ENCODE measurements around the gene CHSY1.

The CHSY1 gene

DNA sequence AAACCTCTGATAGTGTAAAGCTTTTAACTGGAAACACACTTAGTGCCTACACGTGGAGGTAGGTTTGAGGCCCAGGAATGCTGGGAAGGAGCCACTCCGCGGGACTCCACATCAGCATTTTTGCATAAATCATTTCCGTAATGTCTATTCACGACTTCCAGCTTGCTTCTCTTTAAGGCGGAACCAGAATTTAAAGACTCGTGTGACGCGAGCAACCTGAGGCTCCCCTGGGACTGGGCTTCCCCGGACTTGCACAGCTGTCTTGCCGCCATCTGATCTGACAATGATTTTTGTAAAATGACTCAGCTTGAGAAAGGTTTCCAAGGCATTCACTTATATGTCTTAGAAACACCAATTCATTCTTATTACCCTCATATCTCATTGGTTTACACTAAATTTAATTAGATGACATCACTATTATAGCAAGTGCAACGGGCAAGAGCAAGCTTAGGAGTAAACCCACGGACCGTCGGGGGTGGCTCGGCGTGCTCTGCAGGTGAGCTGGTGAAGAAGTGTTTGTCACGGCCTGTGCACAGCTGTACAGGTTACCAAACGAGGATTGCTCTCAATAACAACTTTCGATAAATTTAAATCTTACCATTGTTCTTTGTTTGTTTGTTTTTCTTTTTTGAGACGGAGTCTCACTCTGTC, 95.2 kb downstream of the CHSY1 start:
- DNase-seq (ENCODE audit: low spot score) (no peak), FAIRE-seq (no peak)

DNA sequence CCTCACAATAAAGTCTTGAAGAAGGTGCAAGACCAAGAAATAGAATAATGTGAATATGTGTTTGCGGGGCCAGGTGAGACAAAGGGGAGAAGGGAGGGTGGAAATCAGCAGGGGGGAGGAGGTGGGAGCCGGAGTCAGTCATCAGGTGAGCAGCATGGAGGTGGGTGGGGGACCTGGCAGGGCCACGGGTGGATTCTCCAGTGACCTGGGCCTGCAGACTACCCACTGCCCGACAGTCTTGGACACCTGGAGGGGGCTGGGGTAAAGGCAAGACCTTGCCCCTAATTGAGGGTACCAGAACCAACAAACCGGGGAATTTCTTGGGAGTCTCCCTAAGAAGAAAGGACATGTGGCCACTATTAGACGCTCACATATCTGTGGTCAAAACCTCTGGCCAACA, 95.8 kb downstream of the CHSY1 start:
- FAIRE-seq (no peak), DNase-seq (ENCODE audit: low spot score) (no peak)

DNA sequence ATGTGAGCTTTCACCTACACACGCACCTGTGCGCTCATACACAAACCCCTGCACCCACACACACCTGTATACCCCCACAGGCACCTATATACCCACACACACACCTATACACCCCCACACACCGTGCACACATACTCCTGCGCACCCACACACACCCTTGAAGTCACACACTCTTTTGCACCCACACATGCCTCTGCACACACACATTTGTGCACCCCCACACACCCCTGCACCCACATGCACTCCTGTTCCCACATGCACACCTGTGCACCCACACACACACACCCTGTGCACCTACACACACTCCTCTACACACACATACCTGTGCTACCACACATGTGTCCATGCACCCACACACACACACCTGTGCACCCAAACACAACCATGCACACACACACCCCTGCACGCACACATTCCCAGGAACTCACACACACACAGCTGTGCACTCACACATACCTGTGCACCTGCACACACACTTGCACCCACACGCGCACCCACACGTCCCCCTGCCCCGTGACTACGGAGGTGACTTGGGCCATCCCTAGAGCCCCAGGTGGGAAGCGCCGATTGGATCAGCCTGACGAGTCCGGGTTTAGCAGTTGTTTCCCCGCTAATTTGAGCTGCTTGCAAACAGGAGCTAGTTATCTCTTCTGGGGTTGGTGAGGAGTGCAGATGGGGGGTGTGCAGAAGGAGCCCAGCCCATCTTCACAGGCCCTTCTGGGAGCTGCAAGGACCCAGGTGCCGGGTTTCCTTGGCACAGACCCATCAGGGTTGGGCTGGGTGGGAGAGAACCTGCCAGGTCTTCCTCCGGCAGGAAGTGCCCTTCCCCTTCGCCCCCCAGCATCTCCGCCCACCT, 97.8 kb downstream of the CHSY1 start:
- no peak for DNase-seq (ENCODE audit: low spot score)
- no peak for FAIRE-seq

DNA sequence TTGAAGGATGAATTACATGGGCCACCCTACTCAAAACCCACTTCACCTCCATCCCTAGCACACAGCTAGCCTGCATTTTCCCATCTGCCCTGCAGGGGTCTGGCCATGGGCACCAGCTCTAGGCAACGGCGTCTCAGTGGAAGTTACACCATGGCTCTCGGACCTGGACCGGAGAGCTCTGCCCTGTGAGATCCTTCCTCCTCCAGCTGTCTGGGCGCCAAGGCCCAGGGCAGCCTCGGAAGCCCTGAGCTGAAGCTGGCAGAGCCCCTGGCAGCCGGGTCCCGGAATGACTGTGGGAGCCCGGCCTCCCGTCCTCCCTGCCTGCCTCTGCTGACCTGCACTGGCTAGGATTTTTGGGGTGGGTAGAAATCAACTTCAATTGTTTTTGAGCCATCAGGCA, 98.9 kb downstream of the CHSY1 start:
- DNase-seq (ENCODE audit: low spot score), result no peak

DNA sequence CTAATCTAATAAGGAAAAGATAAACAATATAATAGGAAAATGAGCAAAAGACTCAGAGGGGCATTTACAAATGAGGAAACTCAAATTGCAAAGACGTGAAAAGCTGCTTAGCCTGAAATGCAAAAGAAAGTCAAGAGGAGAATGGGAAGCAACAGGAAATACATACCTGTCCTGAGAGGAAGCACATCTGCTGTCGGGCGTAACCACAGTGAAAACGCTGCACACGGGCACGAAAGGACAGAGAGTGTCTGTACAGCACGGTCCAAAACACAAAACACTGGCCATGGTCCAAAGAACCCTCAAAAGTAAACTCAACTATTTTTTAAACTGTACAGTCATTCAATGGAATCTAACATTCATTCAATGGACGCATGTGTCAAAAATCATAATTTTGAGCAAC, 100.6 kb downstream of the CHSY1 start:
- DNase-seq (ENCODE audit: low spot score), result no peak
- FAIRE-seq, result no peak

More for the DNA sequence above, 98.9 kb downstream of the CHSY1 start:
- no peak for FAIRE-seq

DNA sequence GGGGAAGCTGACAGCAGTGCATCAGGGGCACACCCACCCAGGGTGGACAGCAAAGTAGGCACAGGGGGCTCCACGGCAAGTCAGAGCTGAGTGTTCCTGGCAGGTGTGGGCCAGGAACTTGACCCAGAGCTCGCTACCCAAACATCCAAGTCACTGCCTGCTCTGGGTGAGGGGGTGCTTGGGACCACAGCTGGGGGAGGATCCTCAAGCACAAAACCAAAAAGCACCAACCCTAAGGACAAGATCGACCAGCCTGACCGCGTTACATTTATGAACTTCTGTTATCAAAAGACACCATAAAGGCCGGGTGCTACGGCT, 101.2 kb downstream of the CHSY1 start:
- FAIRE-seq (no peak), DNase-seq (ENCODE audit: low spot score) (no peak)

DNA sequence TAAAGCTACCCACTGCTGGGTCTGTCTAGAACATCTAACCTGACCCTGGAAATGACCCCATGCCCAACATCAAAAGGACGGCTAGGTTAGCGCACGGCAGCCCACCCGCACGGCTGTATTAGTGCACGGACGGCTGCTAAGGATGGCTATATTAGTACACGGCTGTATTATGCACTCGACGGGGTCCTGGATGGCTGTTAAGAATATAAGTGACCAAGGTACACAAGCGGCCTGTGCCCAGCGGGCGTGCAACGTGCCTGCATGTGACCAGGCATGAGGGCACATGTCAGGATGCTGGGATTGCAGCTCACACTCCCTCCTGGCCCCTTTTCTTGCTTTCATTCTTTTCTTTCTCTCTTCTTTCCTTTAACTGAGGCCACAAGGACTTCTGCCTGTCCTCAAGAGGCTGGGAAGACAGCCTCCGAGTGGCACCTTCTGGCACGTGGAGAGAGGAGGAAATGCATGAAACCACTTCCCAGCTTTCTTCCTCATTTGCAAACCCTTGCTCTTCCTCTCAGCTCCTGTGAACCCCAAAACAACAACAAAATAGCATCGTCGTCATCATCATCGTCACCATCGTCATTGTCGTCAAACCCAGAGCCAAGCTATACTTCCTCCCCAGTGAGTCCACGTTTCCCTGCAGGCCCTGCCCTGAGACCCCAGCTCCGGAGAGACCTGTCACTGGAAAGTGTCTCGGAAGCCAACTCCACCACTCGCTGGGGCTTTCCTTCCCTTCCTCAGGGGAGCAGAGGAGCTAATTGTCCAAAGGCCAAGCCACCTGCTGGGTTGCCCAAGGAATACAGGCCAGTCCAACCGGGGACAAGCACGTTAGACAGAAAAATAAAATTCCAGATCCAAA, 101.8 kb downstream of the CHSY1 start:
- no peak for FAIRE-seq
- no peak for DNase-seq (ENCODE audit: low spot score)

DNA sequence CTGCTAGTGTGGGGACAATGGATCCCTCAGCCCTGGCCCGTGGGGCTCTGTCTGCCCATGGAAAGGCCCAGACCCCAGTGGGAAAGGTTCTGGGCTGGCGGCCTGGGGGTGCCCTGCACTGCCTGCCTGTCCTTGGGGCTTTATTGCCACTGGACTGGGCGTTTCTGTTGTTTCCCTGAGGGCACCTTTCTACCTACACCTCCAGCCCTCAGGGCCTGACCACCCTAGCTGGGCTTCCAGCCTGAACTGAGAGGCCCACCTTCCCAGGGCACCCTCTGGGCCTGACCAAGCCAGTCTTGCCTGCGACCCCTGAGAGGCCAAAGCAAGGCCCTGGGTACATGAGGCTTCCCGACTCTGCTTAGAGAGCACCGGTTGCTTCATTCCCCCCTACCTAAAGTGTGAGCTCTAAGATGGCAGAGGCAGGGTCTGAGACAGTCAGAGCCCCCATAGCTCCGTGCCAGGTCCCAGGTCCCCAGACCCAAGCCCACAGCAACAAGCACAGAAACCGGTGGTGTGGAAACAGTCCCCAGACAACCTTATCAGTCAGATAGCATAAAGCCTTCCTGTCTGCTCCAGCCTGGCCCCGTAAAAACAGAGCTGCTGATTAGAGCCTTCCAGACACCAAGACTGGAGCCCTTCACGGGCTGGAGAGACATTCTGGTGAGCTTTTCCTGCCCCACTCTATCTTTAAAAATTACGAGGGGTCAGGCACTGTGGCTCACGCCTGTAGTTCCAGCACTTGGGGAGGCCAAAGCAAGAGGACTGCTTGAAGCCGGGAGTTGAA, 102.8 kb downstream of the CHSY1 start:
- FAIRE-seq (no peak), DNase-seq (ENCODE audit: low spot score) (no peak)

DNA sequence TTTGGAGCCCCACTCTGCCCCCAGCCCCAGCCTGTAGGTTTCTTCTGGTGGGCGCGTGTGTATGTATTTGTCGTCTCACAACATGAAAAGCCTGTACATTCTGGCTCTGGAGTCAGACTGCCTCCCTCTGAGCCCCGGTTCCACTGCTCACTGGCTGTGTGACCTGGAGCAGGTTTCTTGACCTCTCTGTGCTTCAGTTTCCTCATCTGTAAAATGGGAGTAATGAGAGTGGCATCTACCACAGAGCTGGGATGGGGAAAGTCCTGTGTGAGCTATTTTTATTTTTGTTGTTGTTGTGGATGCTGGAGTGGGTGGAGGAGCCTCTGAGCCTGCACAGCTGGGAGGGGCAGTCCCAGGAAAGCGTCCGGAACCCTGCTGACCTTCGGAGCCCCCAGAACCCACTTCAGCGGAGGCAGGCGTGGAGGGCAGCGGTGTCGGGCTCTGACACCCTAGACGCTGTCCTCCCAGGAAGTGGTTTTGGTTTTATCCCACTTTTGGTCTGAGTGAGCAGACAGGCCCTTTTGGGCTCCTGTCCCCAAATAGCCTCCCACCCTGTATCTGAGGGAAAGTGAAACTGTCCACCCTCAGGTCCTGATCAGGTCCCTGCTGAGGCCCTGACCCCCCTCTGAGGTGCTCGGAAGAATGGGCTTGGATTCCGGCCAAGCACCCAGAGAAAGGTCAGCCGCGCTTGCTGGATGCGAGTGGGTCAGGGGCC, 103.5 kb downstream of the CHSY1 start:
- FAIRE-seq (no peak), DNase-seq (ENCODE audit: low spot score) (no peak)

DNA sequence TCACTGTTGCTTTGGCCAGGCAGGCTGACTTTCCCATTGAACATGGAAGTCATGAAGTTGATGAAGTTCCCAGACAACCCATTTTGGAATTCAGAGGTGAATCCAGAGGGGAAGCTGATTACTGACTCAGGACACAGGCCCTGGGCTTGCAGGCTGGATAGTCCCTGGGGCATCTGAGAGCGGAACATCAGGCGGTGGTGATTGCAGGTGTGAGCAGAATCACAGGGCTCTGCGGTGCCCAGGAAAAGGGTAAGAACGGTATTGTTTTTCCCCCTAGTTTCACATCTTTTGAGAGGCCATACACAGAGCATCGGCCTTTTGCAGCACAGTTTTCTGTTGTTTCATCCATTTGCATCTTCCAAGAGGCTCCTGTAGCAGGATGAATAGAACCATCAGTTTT, 104.7 kb downstream of the CHSY1 start:
- no peak for DNase-seq (ENCODE audit: low spot score)
- no peak for FAIRE-seq

DNA sequence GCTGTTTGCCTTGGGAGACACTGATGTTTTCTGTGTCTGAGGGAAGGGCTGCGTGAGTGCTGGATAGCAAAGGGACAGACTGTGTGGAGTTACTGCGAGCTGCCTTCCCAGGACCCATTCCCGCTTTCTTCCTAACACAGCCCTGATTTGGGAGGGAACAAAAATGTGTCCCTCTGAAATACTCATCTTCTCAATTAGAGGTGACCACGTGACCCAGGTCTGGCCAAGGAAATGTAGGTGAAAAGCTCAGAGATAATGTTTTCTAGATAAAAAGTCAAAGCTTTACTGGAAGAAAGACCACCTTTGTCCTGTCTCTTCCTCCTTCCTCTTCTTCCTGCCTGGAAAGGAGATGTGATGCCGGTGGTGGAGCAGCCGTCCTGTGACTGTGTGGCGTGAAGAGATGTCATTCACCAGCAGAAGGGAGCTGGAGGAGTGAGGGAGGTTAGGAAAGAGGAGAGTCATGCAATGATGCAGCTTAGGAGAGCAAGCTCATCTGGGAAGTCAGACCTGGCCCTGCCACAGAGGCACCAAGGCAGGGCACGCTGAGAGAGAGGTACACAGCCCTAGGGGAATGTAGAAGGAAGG, 105.6 kb downstream of the CHSY1 start:
- FAIRE-seq (no peak), DNase-seq (ENCODE audit: low spot score) (no peak)

DNA sequence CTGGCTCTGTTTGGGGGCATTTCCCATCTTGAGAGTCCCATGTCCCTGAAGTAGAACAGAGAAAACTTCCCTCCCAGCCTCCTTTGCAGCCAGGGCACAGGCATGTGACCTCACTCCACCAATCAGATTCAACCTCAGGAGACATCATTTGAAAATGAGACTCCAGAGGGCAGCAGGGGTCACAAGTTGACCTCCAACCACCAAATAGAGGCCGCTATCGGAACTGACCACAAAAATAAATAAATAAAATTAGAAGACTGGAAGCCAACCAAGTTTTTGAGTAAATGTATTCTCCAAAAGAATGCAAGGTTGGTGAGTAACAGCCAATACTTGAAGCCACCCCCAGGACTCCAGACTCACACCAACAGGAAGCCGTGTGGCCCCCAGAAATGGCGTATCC, 106.5 kb downstream of the CHSY1 start:
- FAIRE-seq (no peak), DNase-seq (ENCODE audit: low spot score) (no peak)

DNA sequence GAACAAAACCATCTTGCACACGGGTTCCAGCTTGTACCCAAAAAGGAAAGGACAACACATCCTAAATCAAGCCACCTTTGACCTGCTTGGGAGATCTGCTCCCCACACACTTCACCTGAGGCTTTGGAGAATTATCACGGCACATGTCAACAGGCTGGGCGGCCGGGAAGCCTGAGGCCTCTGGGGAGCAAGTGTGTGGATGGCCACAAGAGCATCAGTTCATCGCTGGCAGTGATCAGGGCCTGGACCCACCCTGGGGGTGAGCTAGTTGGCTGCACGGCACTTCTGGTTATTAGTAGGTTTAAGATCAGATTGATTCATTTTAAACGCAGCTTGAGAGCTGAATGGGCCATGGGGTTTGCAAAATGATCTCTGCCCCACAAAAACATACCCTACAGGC, 108.5 kb downstream of the CHSY1 start:
- FAIRE-seq, result no peak
- no peak for DNase-seq (ENCODE audit: low spot score)

DNA sequence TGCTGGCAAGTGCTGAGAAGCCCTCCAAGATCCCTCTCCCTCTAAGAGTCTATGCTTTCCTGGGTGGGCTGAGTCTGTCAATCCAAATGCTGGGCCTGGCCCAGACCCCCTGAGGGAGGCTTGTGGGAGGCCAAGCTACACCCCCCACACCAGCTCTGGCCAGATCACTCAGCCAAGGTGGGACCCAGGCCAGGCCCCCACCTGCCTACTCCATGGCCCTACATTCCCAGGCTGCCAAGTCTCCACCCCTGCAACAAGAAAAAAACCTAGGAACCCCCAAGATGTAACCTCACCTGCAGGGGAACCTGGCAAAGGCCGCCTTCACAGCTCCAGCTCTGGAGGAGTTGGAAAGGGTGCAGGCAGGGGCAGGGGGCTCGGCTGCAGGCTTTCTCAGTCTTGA, 109.1 kb downstream of the CHSY1 start:
- no peak for DNase-seq (ENCODE audit: low spot score)
- FAIRE-seq, result no peak

DNA sequence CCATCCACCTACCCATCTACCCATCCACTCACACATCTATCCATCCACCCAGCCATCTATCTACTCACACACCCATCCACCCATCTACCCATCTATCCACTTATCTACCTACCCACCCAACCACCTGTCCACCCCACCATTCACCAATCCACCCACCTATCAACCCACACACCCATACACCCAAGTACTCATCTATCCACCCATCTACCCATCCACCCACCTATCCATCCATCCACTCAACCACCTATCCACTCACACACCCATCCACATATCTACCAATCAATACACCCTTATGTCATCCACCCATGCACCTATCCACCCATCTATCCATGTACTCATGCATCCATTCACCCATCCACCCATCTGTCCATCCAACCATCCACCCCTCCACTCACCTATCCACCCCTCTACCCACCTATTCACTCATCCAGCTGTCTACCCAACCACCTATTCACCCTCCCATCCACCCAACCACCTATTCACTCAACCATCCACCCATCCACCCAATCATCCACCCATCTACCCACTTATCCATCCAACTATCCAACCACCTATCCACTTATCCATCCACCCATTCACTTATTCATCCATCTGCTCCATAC, 109.8 kb downstream of the CHSY1 start:
- FAIRE-seq (no peak), DNase-seq (ENCODE audit: low spot score) (no peak)

DNA sequence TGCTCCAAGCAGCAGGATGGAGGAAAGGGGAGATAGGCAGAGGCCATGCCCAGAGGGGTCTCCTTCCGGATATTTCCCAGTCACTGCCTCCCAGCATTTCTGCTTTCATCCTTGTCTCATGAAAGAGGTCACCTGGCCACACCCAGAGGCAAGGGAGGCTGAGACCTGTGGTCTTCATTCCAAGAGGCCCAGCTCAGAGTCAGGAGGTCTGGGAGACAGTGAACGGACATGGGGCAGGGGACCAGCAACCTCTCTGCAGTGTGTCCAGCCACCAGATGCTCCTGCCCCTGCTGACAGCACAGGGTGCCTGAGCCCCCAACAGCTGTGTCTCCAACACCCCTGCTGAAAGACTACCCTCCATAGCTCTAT, 111.2 kb downstream of the CHSY1 start:
- no peak for DNase-seq (ENCODE audit: low spot score)
- no peak for FAIRE-seq

DNA sequence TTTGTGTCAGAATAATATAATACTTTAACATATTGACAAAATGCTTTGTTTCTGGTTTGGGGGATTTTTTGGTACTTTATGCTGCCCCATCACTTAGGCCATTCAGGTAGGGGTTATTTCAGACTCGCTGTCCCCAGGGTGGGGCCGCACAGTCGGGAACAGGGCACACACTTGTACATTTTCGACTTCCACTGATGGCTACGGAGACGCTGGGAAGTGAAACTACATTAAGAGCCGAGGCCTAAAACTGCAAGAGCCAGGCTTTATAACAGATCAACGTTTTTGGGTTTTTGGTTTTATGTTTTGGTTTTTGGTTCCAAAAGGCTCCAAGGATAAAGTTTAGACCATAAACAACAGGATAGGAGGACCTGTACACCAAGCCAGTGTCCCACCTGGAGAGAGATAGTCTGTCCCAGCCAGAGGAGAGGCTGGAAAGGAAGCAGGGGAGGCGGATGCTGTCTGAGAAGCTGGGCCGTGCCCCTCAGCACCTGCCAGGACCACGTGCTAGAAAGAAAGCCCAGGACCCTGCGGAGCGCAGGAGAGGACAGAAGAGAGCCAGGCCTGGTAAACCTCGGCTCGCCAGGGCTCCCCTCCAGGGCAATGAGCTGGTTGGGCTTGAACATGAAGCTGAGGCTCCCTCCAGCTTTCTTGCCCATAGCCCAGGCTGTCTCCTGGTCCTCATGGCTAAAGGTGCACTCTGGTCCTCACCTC, 111.7 kb downstream of the CHSY1 start:
- FAIRE-seq, result no peak
- DNase-seq (ENCODE audit: low spot score), result no peak

DNA sequence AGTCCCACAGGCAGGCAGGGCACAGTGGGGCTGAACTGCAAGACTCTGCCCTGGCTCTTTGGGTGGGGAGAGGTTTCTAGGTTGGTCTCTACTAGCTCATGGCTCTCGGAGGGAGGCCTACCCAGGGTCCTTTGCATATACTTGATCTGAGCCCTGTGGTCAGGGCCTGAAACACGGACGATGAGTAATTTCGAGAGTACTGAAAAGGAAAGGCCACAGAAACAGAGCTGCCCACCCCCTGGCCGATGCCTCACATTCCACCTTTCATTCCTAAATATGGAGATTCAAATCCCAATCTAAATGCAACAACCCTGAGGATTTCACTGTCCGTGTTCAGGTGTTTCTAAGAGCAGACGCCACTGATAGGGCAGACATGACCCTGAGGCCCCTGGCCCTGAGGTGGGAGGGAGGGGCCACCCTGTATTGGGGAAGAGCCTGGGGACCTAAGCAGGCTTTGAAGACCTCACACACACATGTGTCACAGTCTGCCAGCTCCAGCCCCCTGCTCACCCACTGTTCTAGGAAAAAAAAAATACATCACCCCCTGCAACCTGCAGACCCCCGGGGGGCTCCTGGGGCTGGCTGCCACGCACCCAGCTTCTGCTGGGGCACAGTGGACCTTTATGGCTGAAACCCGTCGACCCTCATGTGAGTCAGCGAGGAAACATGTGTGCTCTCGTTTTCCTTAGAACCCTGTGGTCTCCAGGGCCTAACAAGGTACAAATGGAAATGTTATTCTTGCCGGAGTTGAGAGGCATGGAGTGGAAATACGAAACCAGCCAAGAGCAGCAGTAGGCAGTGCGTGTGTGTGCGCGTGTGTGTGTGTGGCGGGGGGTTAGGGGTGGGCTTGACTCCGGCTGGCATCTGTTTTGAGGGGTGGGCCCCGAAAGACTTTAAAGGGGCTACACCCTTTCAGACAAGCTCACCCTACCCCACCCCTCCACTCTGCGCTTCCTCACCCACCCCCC, 112.7 kb downstream of the CHSY1 start:
- FAIRE-seq, result no peak
- peak; percentile 33 for DNase-seq (ENCODE audit: low spot score)
